GM10847 (cell line): ENCODE measurements around the gene ZNF546.

Source experiments
- POLR2A ChIP-seq: IDR thresholded peaks from 2 replicates; pipeline ENCODE4 v1.6.1; 2011; ENCODE audit not compliant: insufficient read length; ENCODE audit errors: extremely low read depth

Gene ZNF546

GRCh38 chr19:39996811-39997637 lies at the start of gene ZNF546:
Gene ZNF546, plus strand, starts transcription at chr19:39997060. Its CDS starts 1,267 bp downstream, at chr19:39998327.
- TF ChIP-seq POLR2A: peak; percentile 96

- no peak for TF ChIP-seq POLR2A
Measured at GRCh38 chr19:39949026-39949747, 47.7 kb upstream of the ZNF546 start.

GRCh38 chr19:39951065-39951650 lies 45.7 kb upstream of the ZNF546 start:
- no peak for TF ChIP-seq POLR2A

- no peak for TF ChIP-seq POLR2A
Measured at GRCh38 chr19:39951686-39952085, 45.2 kb upstream of the ZNF546 start.

- TF ChIP-seq POLR2A: no peak
Measured at GRCh38 chr19:39953915-39954314, 42.9 kb upstream of the ZNF546 start.

- TF ChIP-seq POLR2A: no peak
Measured at GRCh38 chr19:39963898-39964297, 33.0 kb upstream of the ZNF546 start.

GRCh38 chr19:39966617-39967016 lies 30.2 kb upstream of the ZNF546 start:
- no peak for TF ChIP-seq POLR2A

- TF ChIP-seq POLR2A: no peak
Measured at GRCh38 chr19:39967561-39967960, 29.3 kb upstream of the ZNF546 start.

GRCh38 chr19:39968789-39969188 lies 28.1 kb upstream of the ZNF546 start:
- no peak for TF ChIP-seq POLR2A

GRCh38 chr19:39969266-39969665 lies 27.6 kb upstream of the ZNF546 start:
- TF ChIP-seq POLR2A: no peak

GRCh38 chr19:39969681-39970424 lies 27.0 kb upstream of the ZNF546 start:
- TF ChIP-seq POLR2A: no peak

- TF ChIP-seq POLR2A: no peak
Measured at GRCh38 chr19:39970425-39970674, 26.5 kb upstream of the ZNF546 start.

- TF ChIP-seq POLR2A: peak; percentile 65
Measured at GRCh38 chr19:39970675-39971379, 26.0 kb upstream of the ZNF546 start, which contains the start of gene PSMC4. Gene PSMC4, plus strand, starts transcription at chr19:39971165. Its CDS starts 38 bp downstream, at chr19:39971203.

- no peak for TF ChIP-seq POLR2A
Measured at GRCh38 chr19:39971380-39972035, 25.4 kb upstream of the ZNF546 start.
